ENCODE measurements around the gene ARHGAP30.

Gene ARHGAP30

DNA sequence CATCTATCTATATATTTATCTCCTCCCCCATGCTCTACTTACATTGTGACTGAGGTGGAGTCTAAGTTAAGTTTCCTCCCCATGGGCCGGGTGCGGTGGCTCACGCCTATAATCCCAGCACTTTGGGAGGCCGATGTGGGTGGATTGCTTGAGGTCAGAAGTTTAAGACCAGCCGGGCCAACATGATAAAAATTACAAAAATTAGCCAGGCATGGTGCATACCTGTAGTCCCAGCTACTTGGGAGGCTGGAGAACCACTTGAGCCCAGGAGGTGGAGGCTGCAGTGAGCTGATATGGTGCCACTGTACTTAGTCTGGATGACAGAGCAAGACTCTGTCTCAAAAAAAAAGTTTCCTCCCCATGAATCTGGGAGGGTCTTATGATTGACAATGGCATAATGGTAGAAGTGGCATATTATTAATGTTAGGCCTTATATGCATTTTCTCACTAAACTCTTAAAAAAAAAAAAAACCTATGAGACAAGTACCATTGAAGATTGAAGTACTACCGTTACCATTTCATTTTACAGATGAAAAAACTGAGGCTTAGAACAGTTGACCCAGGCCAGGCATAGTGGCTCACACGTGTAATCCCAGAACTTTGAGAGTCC, 60.0 kb downstream of the ARHGAP30 start:
- DNase-seq (ENCODE audit: low spot score) = peak; percentile 83

GRCh38 chr1:161008869-161009510, 60.7 kb downstream of the ARHGAP30 start:
- no peak for DNase-seq (ENCODE audit: low spot score)

DNA sequence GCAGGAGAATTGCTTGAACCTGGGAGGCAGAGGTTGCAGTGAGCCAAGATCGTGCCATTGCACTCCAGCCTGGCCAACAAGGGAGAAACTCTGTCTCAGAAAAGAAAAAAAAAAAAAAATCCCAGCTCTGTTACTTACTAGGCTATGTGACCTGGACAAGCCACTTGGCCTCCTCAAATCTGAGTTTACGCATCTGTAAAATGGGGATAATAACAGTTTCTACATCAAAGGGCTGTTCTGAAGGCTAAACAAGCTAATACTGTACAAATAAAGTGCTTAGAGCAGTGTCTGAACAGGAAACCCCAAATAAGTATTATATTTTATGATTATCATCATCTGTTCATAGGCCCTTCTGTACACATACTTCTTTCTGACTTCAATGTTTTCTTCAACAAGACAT, 62.3 kb downstream of the ARHGAP30 start:
- no peak for DNase-seq (ENCODE audit: low spot score)

- no peak for DNase-seq (ENCODE audit: low spot score)
Observed at GRCh38 chr1:161006563-161006962, 63.1 kb downstream of the ARHGAP30 start.

DNA sequence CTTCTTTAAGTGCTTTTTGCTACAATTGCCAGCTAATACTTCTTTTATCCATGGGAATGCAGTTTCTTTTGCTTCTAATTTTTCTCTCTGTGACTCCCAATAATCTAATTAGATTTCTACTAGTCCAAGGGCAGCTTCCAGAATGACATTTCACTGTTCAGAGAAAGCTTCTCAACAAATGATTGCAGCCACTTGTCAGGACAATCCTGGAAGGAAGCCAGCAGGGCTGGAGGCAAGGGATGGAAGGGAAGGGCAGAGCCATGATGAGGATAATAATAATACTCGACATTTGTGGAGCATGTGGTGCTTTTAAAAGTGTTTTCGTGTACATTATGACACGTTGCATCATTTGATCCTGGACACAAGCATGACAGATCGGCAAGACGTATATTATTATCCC, 68.2 kb downstream of the ARHGAP30 start:
- DNase-seq (ENCODE audit: low spot score) = no peak

- no peak for DNase-seq (ENCODE audit: low spot score)
Observed at GRCh38 chr1:161000736-161001480, 68.8 kb downstream of the ARHGAP30 start.

DNA sequence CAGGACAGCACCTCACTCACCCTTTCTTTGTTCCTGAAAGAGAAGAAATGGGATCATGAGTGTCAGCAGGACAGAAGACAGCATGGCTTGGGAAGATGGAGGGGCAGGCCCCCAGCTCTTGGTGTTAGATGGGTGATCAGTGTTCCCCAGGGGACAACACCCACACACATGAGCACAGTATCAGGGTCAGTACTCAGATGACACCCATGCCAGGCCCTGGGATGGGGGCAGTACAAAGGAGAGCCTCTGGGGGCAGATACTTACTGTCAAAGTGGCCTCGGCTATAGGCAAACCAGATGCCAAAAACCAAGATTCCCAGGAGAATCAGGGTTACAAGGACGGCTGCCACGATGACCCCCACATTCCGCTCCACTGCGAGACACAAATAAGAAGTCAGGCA, 70.3 kb downstream of the ARHGAP30 start:
- no peak for DNase-seq (ENCODE audit: low spot score)

DNA sequence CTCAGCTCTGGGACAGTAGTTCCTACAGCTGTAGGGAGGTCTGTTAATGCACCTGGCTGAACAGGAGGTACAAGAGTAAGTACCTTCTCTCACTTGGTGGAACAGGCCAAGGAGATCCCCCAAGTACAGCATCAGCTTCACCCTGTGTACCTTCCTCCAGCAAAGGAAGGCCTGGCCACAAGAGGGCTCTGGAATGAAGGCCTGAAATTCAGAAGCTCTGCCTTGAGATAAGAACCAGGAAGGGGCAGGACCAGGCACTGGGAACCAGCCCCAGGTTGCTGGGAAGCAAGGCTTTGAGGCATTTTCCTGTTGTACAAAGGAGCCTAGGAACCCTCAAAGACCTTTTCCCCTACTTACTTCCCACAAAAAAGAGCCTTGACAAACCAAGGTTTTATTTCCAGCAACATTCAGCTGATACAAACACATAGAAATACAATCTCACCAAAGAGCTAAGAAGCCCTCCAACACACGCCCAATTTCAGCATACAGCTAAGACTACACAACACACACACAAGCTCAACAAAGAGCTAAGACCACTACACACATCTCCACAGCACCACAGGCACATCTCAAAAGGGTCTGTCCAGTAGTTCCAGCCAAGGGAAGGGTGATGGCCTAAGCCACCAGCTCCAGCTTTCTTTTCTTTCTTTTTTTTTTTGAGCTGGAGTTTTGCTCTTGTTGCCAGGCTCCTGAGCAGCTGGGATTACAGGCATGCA, 72.2 kb downstream of the ARHGAP30 start:
- peak; percentile 79 for DNase-seq (ENCODE audit: low spot score)

All from hematopoietic multipotent progenitor cell treated with erythropoietin and hydrocortisone succinate and interleukin-3 and kit ligand, for 15 days (in vitro differentiated cells).